Stimulated activated CD8-positive, alpha-beta memory T cell treated with anti-CD3 and anti-CD28 coated beads, Interleukin-12 subunit alpha, Interleukin-12 subunit beta, amount 100 ng/mL, for 1 hour (primary cell): ENCODE measurements around the gene HUWE1.

Source experiments
- DNase-seq: peaks from one replicate; pipeline ENCODE4 v3.0.0-alpha.2; 2020; ENCODE audit warnings: low read depth

HUWE1 gene

GRCh38 chrX:53621418-53621986 lies 65.0 kb downstream of the HUWE1 start:
- DNase-seq = no peak

GRCh38 chrX:53616946-53617345 lies 69.6 kb downstream of the HUWE1 start:
- DNase-seq = no peak

GRCh38 chrX:53606456-53606855 lies 80.1 kb downstream of the HUWE1 start:
- DNase-seq = no peak

GRCh38 chrX:53605004-53605403 lies 81.5 kb downstream of the HUWE1 start:
- no peak for DNase-seq

GRCh38 chrX:53599781-53600396 lies 86.6 kb downstream of the HUWE1 start:
- DNase-seq = no peak

GRCh38 chrX:53598169-53598568 lies 88.3 kb downstream of the HUWE1 start:
- no peak for DNase-seq

GRCh38 chrX:53595266-53595810 lies 91.2 kb downstream of the HUWE1 start:
- no peak for DNase-seq

- DNase-seq = no peak
Observed at GRCh38 chrX:53594354-53594753, 92.2 kb downstream of the HUWE1 start.

- DNase-seq = no peak
Observed at GRCh38 chrX:53587795-53588420, 98.6 kb downstream of the HUWE1 start.

- DNase-seq = no peak
Observed at GRCh38 chrX:53584891-53585290, 101.6 kb downstream of the HUWE1 start.

GRCh38 chrX:53583571-53583970 lies 102.9 kb downstream of the HUWE1 start:
- DNase-seq = no peak

- DNase-seq = no peak
Observed at GRCh38 chrX:53580742-53581504, 105.6 kb downstream of the HUWE1 start.

GRCh38 chrX:53571494-53571893 lies 115.0 kb downstream of the HUWE1 start:
- no peak for DNase-seq

- no peak for DNase-seq
Observed at GRCh38 chrX:53563324-53563723, 123.2 kb downstream of the HUWE1 start.

GRCh38 chrX:53561912-53562311 lies 124.6 kb downstream of the HUWE1 start:
- no peak for DNase-seq

GRCh38 chrX:53558646-53559045 lies 127.9 kb downstream of the HUWE1 start:
- no peak for DNase-seq

GRCh38 chrX:53556868-53557267 lies 129.7 kb downstream of the HUWE1 start:
- no peak for DNase-seq

- no peak for DNase-seq
Observed at GRCh38 chrX:53550756-53551463, 135.6 kb downstream of the HUWE1 start.

- no peak for DNase-seq
Observed at GRCh38 chrX:53547668-53548067, 138.9 kb downstream of the HUWE1 start.

GRCh38 chrX:53544936-53545335 lies 141.6 kb downstream of the HUWE1 start:
- DNase-seq = no peak

- DNase-seq = no peak
Observed at GRCh38 chrX:53538781-53539180, 147.7 kb downstream of the HUWE1 start.
